NCI-H345 (cell line): ENCODE data around the gene COL6A3.
"Not testable (repeated sequence)": the region's sequence is repeated elsewhere in the genome, so short reads cannot be mapped to it uniquely, and the experiment has no call there.

ENCODE experiments used
- DNase-seq: peaks from one replicate; lab custom pipeline; 2025; lab: John Stamatoyannopoulos, UW

Gene COL6A3

GRCh38 chr2:237379636-237380035 lies 34.3 kb downstream of the COL6A3 start:
- DNase-seq = no peak

- DNase-seq = no peak
Measured at GRCh38 chr2:237378650-237379049, 35.3 kb downstream of the COL6A3 start.

- DNase-seq = no peak
Measured at GRCh38 chr2:237374284-237375060, 39.5 kb downstream of the COL6A3 start.

- DNase-seq = no peak
Measured at GRCh38 chr2:237371856-237372255, 42.1 kb downstream of the COL6A3 start.

- no peak for DNase-seq
Measured at GRCh38 chr2:237365671-237366070, 48.3 kb downstream of the COL6A3 start.

GRCh38 chr2:237364655-237365054 lies 49.3 kb downstream of the COL6A3 start:
- no peak for DNase-seq

GRCh38 chr2:237361194-237362004 lies 52.6 kb downstream of the COL6A3 start:
- no peak for DNase-seq

GRCh38 chr2:237359894-237360780 lies 53.8 kb downstream of the COL6A3 start:
- DNase-seq = no peak

GRCh38 chr2:237359518-237359840 lies 54.5 kb downstream of the COL6A3 start:
- no peak for DNase-seq

- DNase-seq = no peak
Measured at GRCh38 chr2:237358721-237359517, 55.0 kb downstream of the COL6A3 start.

- DNase-seq = no peak
Measured at GRCh38 chr2:237355701-237356100, 58.3 kb downstream of the COL6A3 start.

- no peak for DNase-seq
Measured at GRCh38 chr2:237354892-237355291, 59.1 kb downstream of the COL6A3 start.

GRCh38 chr2:237354172-237354571 lies 59.8 kb downstream of the COL6A3 start:
- DNase-seq = not testable (repeated sequence)

GRCh38 chr2:237353215-237353614 lies 60.7 kb downstream of the COL6A3 start:
- DNase-seq = no peak

- DNase-seq = no peak
Measured at GRCh38 chr2:237352279-237352845, 61.6 kb downstream of the COL6A3 start.

GRCh38 chr2:237351796-237352195 lies 62.2 kb downstream of the COL6A3 start:
- no peak for DNase-seq

- no peak for DNase-seq
Measured at GRCh38 chr2:237351046-237351445, 62.9 kb downstream of the COL6A3 start.

- DNase-seq = no peak
Measured at GRCh38 chr2:237350597-237350996, 63.4 kb downstream of the COL6A3 start.

- DNase-seq = no peak
Measured at GRCh38 chr2:237350070-237350469, 63.9 kb downstream of the COL6A3 start.

- no peak for DNase-seq
Measured at GRCh38 chr2:237348281-237348865, 65.6 kb downstream of the COL6A3 start.
